OCI-LY1 (cell line): ENCODE results near the gene ZNF862.

Experiments
- CTCF ChIP-seq: fragments of 200-600 bp; sonication (generic), shearing (Covaris generic); IDR thresholded peaks from 2 replicates; pipeline ENCODE4 v1.5.1; 2017; ENCODE audit warnings: mild to moderate bottlenecking, antibody characterized with exemption, low read length, moderate library complexity, mixed read lengths
- EZH2 ChIP-seq: fragments of 200-600 bp; sonication (generic), shearing (Covaris generic); IDR thresholded peaks from 2 replicates; pipeline ENCODE4 v1.8.0; 2017; ENCODE audit warnings: borderline replicate concordance, mixed run types, mild to moderate bottlenecking, antibody characterized with exemption, low read length, moderate library complexity, mixed read lengths

GRCh38 chr7:149850007-149850594 lies 11.9 kb downstream of the ZNF862 start:
- TF ChIP-seq CTCF (no peak), EZH2 (no peak)
